ENCODE measurements around the gene VTI1A. TPM values are rescaled to one million over a fixed set of nuclear protein-coding genes. Genes with fewer than 3 reads are reported as not detected.

VTI1A gene
- total RNA-seq, 1 experiment from 2014 or later, result 18.1 TPM

DNA sequence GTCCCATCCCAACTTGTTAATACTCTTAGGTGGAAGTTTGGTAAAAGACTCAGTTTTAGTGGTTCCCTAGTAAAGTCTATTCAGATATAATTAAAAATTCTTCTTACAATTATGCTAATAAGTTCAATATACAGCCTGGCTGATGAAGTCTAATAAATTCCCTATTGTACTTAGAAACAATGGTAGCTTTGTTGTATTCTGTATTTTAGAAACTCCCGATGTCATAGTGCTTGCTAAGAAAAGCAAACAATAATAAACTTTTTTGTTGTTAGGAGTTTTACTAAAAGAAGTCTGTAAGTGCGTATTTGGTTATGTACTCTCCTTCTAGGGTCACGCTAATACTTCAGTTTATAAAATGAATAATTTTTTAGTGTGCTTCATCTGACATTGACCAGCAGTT is 206.8 kb downstream of the VTI1A start:
- DNase-seq, result no peak
- Histone ChIP-seq H3K4me1 (replicated peaks; ENCODE audit: insufficient read depth) (peaks cover 30% of the 10 kb centered on the region), H3K9me2 (ENCODE audit: insufficient read depth) (no peaks in the 10 kb centered on the region), H3K36me3 (ENCODE audit: low read depth) (no peaks in the 10 kb centered on the region), H4K20me1 (ENCODE audit: insufficient read depth) (no peaks in the 10 kb centered on the region), H3K79me2 (ENCODE audit: low read depth) (no peaks in the 10 kb centered on the region), H3K9me3 (ENCODE audit: insufficient read depth, low read depth) (no peaks in the 10 kb centered on the region), H3K4me2 (no peak overlapping the region), H3K4me3 (no peak overlapping the region), H3F3A (ENCODE audit: insufficient read depth, low read depth) (peaks cover 9% of the 10 kb centered on the region), H2AFZ (no peak overlapping the region), H3K27me3 (ENCODE audit: insufficient read depth, low read depth) (no peaks in the 10 kb centered on the region), H3K27ac (no peak overlapping the region)
- TF ChIP-seq CTCF (conservative IDR thresholded peaks at IDR 0.05), result no peak
- no peak for TF ChIP-seq EZH2 (IDR thresholded peaks at IDR 0.05; ENCODE audit: low read depth)
- intact Hi-C loops (cut with micrococcal nuclease; ENCODE audit: unreplicated experiment), result loop anchor here (10.0 kb wide), 1 partner anchor 161 kb away; no protein-coding TSS in a partner anchor
- BruUV-seq (replicated peaks), result no TSS peak
- CTCF ChIA-PET, result no interaction called here
- POLR2A ChIA-PET (ENCODE audit: unreplicated experiment), result no interaction called here

GRCh38 chr10:112654794-112655193 is 207.8 kb downstream of the VTI1A start:
- Histone ChIP-seq H3K36me3 (ENCODE audit: low read depth) (no peaks in the 10 kb centered on the region), H2AFZ (no peak overlapping the region), H4K20me1 (ENCODE audit: insufficient read depth) (no peaks in the 10 kb centered on the region), H3K27ac (no peak overlapping the region), H3K27me3 (ENCODE audit: insufficient read depth, low read depth) (no peaks in the 10 kb centered on the region), H3K4me2 (no peak overlapping the region), H3K4me1 (replicated peaks; ENCODE audit: insufficient read depth) (peaks cover 34% of the 10 kb centered on the region), H3K79me2 (ENCODE audit: low read depth) (no peaks in the 10 kb centered on the region), H3K9me2 (ENCODE audit: insufficient read depth) (no peaks in the 10 kb centered on the region), H3F3A (ENCODE audit: insufficient read depth, low read depth) (peaks cover 15% of the 10 kb centered on the region), H3K4me3 (no peak overlapping the region), H3K9me3 (ENCODE audit: insufficient read depth, low read depth) (no peaks in the 10 kb centered on the region)
- CTCF ChIA-PET, result no interaction called here
- POLR2A ChIA-PET (ENCODE audit: unreplicated experiment), result no interaction called here
- DNase-seq, result no peak
- TF ChIP-seq EZH2 (IDR thresholded peaks at IDR 0.05; ENCODE audit: low read depth) (no peak), CTCF (conservative IDR thresholded peaks at IDR 0.05) (no peak)
- intact Hi-C loops (cut with micrococcal nuclease; ENCODE audit: unreplicated experiment), result loop anchor here (10.0 kb wide), 1 partner anchor 160 kb away; no protein-coding TSS in a partner anchor
- no TSS peak for BruUV-seq (replicated peaks)

GRCh38 chr10:112655722-112656121 is 208.7 kb downstream of the VTI1A start:
- Histone ChIP-seq H3K4me3 (no peak overlapping the region), H2AFZ (no peak overlapping the region), H3K9me2 (ENCODE audit: insufficient read depth) (no peaks in the 10 kb centered on the region), H3K4me2 (no peak overlapping the region), H3K4me1 (replicated peaks; ENCODE audit: insufficient read depth) (peaks cover 25% of the 10 kb centered on the region), H4K20me1 (ENCODE audit: insufficient read depth) (no peaks in the 10 kb centered on the region), H3F3A (ENCODE audit: insufficient read depth, low read depth) (peaks cover 15% of the 10 kb centered on the region), H3K27me3 (ENCODE audit: insufficient read depth, low read depth) (no peaks in the 10 kb centered on the region), H3K79me2 (ENCODE audit: low read depth) (no peaks in the 10 kb centered on the region), H3K36me3 (ENCODE audit: low read depth) (no peaks in the 10 kb centered on the region), H3K9me3 (ENCODE audit: insufficient read depth, low read depth) (no peaks in the 10 kb centered on the region), H3K27ac (no peak overlapping the region)
- BruUV-seq (replicated peaks), result no TSS peak
- TF ChIP-seq EZH2 (IDR thresholded peaks at IDR 0.05; ENCODE audit: low read depth) (no peak), CTCF (conservative IDR thresholded peaks at IDR 0.05) (no peak)
- POLR2A ChIA-PET (ENCODE audit: unreplicated experiment), result no interaction called here
- CTCF ChIA-PET, result no interaction called here
- DNase-seq, result no peak
- intact Hi-C loops (cut with micrococcal nuclease; ENCODE audit: unreplicated experiment), result loop anchor here (10.0 kb wide), 1 partner anchor 159 kb away; no protein-coding TSS in a partner anchor
